H1 (cell line): ENCODE data around the gene HJURP. TPM values are rescaled to one million over a fixed set of nuclear protein-coding genes. Genes with fewer than 3 reads are reported as not detected.

Source experiments
- CTCF ChIA-PET: fragments of 300-600 bp; sonication (Branson Sonifier 250); formaldehyde crosslinking; loops from one replicate; lab custom pipeline; 2021; ENCODE audit not compliant: partially characterized antibody; lab: Charles Lee
- POLR2A ChIA-PET: fragments of 300-600 bp; sonication (Branson Sonifier 250); formaldehyde crosslinking; loops from one replicate; lab custom pipeline; 2021; ENCODE audit warnings: inconsistent platforms; ENCODE audit not compliant: partially characterized antibody; lab: Charles Lee
- DNase-seq, 2 experiments: peaks; one replicate each; pipeline versions ENCODE4 v3.0.0 to v3.0.0-alpha.2; 2010 to 2022; ENCODE audit warnings: low spot score in 2 of 2, low read depth in 1 of 2, mixed read lengths in 1 of 2
- FAIRE-seq: peaks from 2 replicates; lab custom pipeline; 2011; peaks lifted over from hg19 to GRCh38; lab: Jason Lieb, UNC
- H2AFZ ChIP-seq: 2 replicates; pipeline ENCODE4 v1.8.1; 2012; ENCODE audit warnings: low read length, inconsistent platforms
- H2AK5ac ChIP-seq: 2 replicates; pipeline ENCODE4 v1.6.1; 2013; ENCODE audit warnings: low read depth, low read length
- H2BK120ac ChIP-seq: replicated peaks from 2 replicates; pipeline ENCODE3; 2013; ENCODE audit warnings: low read depth, low read length, inconsistent platforms
- H2BK12ac ChIP-seq: 2 replicates; pipeline ENCODE4 v1.6.1; 2013; ENCODE audit warnings: low read depth, low read length
- H2BK15ac ChIP-seq: 2 replicates; pipeline ENCODE4 v1.6.1; 2013; ENCODE audit warnings: low read length
- H2BK20ac ChIP-seq: 2 replicates; pipeline ENCODE4 v1.6.1; 2013; ENCODE audit warnings: low read length
- H2BK5ac ChIP-seq: 2 replicates; pipeline ENCODE4 v1.6.1; 2013; ENCODE audit warnings: low read depth, low read length
- H3K14ac ChIP-seq: 2 replicates; pipeline ENCODE4 v1.6.1; 2013; ENCODE audit warnings: inconsistent platforms; ENCODE audit not compliant: insufficient read length
- H3K18ac ChIP-seq: 2 replicates; pipeline ENCODE4 v1.6.1; 2013; ENCODE audit warnings: low read length; ENCODE audit errors: extremely low read depth
- H3K23ac ChIP-seq: 2 replicates; pipeline ENCODE4 v1.6.1; 2013; ENCODE audit warnings: inconsistent platforms; ENCODE audit not compliant: insufficient read length
- H3K23me2 ChIP-seq: 2 replicates; pipeline ENCODE4 v1.6.1; 2013; ENCODE audit warnings: low read depth, low read length
- H3K27ac ChIP-seq: 2 replicates; pipeline ENCODE4 v1.6.1; 2011; ENCODE audit warnings: low read depth, low read length, inconsistent platforms
- H3K27me3 ChIP-seq, 4 experiments: replicated peaks in 1 of 4; 1 replicate in 1 of 4; 2 replicates in 3 of 4; pipeline versions ENCODE4 v1.6.1 to v1.8.1; 2011 to 2013; ENCODE audit warnings: low read length in 3 of 4, mild to moderate bottlenecking in 3 of 4, inconsistent platforms in 2 of 4, mixed read lengths in 2 of 4, moderate library complexity in 1 of 4; ENCODE audit not compliant: control insufficient read depth in 3 of 4, insufficient read depth in 3 of 4; ENCODE audit errors: extremely low read depth in 1 of 4
- H3K36me3 ChIP-seq, 4 experiments: 2 replicates each; pipeline versions ENCODE4 v1.6.1 to v1.8.1; 2011 to 2013; ENCODE audit warnings: mild to moderate bottlenecking in 4 of 4, low read length in 3 of 4, moderate library complexity in 2 of 4, control low read depth in 1 of 4, inconsistent platforms in 1 of 4; ENCODE audit not compliant: insufficient read depth in 4 of 4, control insufficient read depth in 2 of 4
- H3K4ac ChIP-seq: replicated peaks from 2 replicates; pipeline ENCODE3; 2013; ENCODE audit warnings: low read length, low read depth, mixed read lengths, inconsistent platforms; ENCODE audit not compliant: insufficient read length
- H3K4me1 ChIP-seq, 4 experiments: replicated peaks in 1 of 4; 1 replicate in 1 of 4; 2 replicates in 3 of 4; pipeline versions ENCODE4 v1.6.1 to v1.8.1; 2011 to 2013; ENCODE audit warnings: low read length in 3 of 4, inconsistent platforms in 2 of 4, mixed read lengths in 1 of 4; ENCODE audit not compliant: insufficient read depth in 4 of 4, control insufficient read depth in 3 of 4
- H3K4me2 ChIP-seq, 2 experiments: 2 replicates each; pipeline versions ENCODE4 v1.6.1 to v1.8.1; 2011 to 2013; ENCODE audit warnings: low read depth in 2 of 2, low read length in 2 of 2, control low read depth in 1 of 2, inconsistent platforms in 1 of 2, mild to moderate bottlenecking in 1 of 2; ENCODE audit not compliant: insufficient read depth in 1 of 2
- H3K4me3 ChIP-seq, 4 experiments: fragments of 200-600, 300-600 bp in 1 of 4; sonication (generic), shearing (Covaris generic), sonication (Bioruptor Twin) in 1 of 4; 2 replicates each; pipeline versions ENCODE4 v1.5.1 to v1.8.1; 2011 to 2016; ENCODE audit warnings: low read length in 4 of 4, low read depth in 3 of 4, control low read depth in 2 of 4, inconsistent platforms in 2 of 4, mild to moderate bottlenecking in 2 of 4, mixed read lengths in 1 of 4, moderate library complexity in 1 of 4; ENCODE audit not compliant: insufficient read depth in 2 of 4; ENCODE audit errors: extremely low read depth in 1 of 4
- H3K56ac ChIP-seq: replicated peaks from 2 replicates; pipeline ENCODE3; 2013; ENCODE audit warnings: low read depth, mild to moderate bottlenecking, mixed read lengths, low read length, inconsistent platforms; ENCODE audit not compliant: insufficient read length
- H3K79me1 ChIP-seq: 2 replicates; pipeline ENCODE4 v1.6.1; 2013; ENCODE audit warnings: low read depth, low read length, control low read depth
- H3K79me2 ChIP-seq, 2 experiments: 2 replicates each; pipeline versions ENCODE4 v1.6.1 to v1.8.1; 2012 to 2013; ENCODE audit warnings: low read length in 2 of 2, mild to moderate bottlenecking in 2 of 2, inconsistent platforms in 1 of 2; ENCODE audit not compliant: insufficient read depth in 2 of 2, control insufficient read depth in 1 of 2
- H3K9ac ChIP-seq, 4 experiments: replicated peaks in 1 of 4; 1 replicate in 1 of 4; 2 replicates in 3 of 4; pipeline versions ENCODE4 v1.6.1 to v1.8.1; 2011 to 2013; ENCODE audit warnings: low read depth in 3 of 4, low read length in 3 of 4, control low read depth in 2 of 4, mild to moderate bottlenecking in 2 of 4, moderate library complexity in 2 of 4, inconsistent platforms in 1 of 4; ENCODE audit errors: extremely low read depth in 1 of 4
- H3K9me3 ChIP-seq, 2 experiments: 2 replicates each; pipeline versions ENCODE4 v1.6.1 to v1.8.1; 2012 to 2013; ENCODE audit warnings: mild to moderate bottlenecking in 2 of 2, moderate library complexity in 2 of 2, control low read depth in 1 of 2, inconsistent platforms in 1 of 2, low read depth in 1 of 2, low read length in 1 of 2, mixed read lengths in 1 of 2; ENCODE audit not compliant: insufficient read depth in 2 of 2
- H4K20me1 ChIP-seq, 2 experiments: replicated peaks in 1 of 2; 2 replicates each; pipeline versions ENCODE3 to v1.8.1; 2011 to 2013; ENCODE audit warnings: inconsistent platforms in 2 of 2, low read length in 2 of 2, mild to moderate bottlenecking in 1 of 2; ENCODE audit not compliant: insufficient read depth in 2 of 2, control insufficient read depth in 1 of 2
- H4K5ac ChIP-seq: 2 replicates; pipeline ENCODE4 v1.6.1; 2013; ENCODE audit warnings: low read length, low read depth, mixed read lengths, inconsistent platforms; ENCODE audit not compliant: insufficient read length
- H4K8ac ChIP-seq: 2 replicates; pipeline ENCODE4 v1.8.0; 2013; ENCODE audit warnings: mild to moderate bottlenecking, moderate library complexity, low read length, inconsistent platforms; ENCODE audit not compliant: insufficient read depth; ENCODE audit errors: extremely low read depth
- H4K91ac ChIP-seq: replicated peaks from 2 replicates; pipeline ENCODE3; 2013; ENCODE audit warnings: low read length, mixed read lengths, inconsistent platforms; ENCODE audit not compliant: insufficient read length
- CTCF ChIP-seq, 3 experiments: IDR thresholded peaks; 1 replicate in 2 of 3; 2 replicates in 1 of 3; pipeline versions ENCODE4 v1.5.1 to v1.6.1; 2011; ENCODE audit warnings: low read length in 3 of 3, mild to moderate bottlenecking in 3 of 3, inconsistent platforms in 2 of 3, low read depth in 1 of 3, moderate library complexity in 1 of 3; ENCODE audit not compliant: insufficient read depth in 1 of 3; ENCODE audit errors: control extremely low read depth in 1 of 3
- GABPA ChIP-seq: IDR thresholded peaks from 2 replicates; pipeline ENCODE4 v1.6.1; 2011; ENCODE audit warnings: mild to moderate bottlenecking, low read length, moderate library complexity, borderline replicate concordance; ENCODE audit not compliant: insufficient read depth
- POU5F1 ChIP-seq: IDR thresholded peaks from 2 replicates; pipeline ENCODE4 v1.6.1; 2011; ENCODE audit warnings: low read depth, mild to moderate bottlenecking, low read length, moderate library complexity
- TAF1 ChIP-seq: IDR thresholded peaks from 2 replicates; pipeline ENCODE4 v1.6.1; 2011; ENCODE audit warnings: mild to moderate bottlenecking, low read depth, low read length
- WGBS, 2 experiments: shearing (Covaris generic) in 1 of 2; methylation state at CpG; one replicate each; pipeline versions ENCODE4 v1.1.6 to v1.1.7; 2013 to 2015; ENCODE audit warnings: low lambda C conversion rate in 2 of 2, mixed read lengths in 2 of 2, inconsistent platforms in 1 of 2, low coverage in 1 of 2, missing lambda C conversion rate in 1 of 2; ENCODE audit not compliant: insufficient replicate concordance in 2 of 2, insufficient coverage in 1 of 2, insufficient read length in 1 of 2; ENCODE audit errors: extremely low coverage in 1 of 2, missing lambda C conversion rate in 1 of 2; 5-methylcytosine and 5-hydroxymethylcytosine counted together
- polyA plus RNA-seq, 7 experiments: library from polyadenylated mRNA; depleted of rRNA in 3 of 7; stranded (reverse) in 5 of 7; unstranded in 2 of 7; fragments of >200 nt in 5 of 7; fragments of 200-250 nt in 2 of 7; gene quantifications; 1 replicate in 5 of 7; 2 replicates in 1 of 7; 4 replicates in 1 of 7; pipeline versions ENCODE4 v1.2.1 to v1.2.3, GENCODE V29; 2011 to 2013; ENCODE audit warnings: missing spikeins in 2 of 7, mixed read lengths in 2 of 7
- total RNA-seq: library from RNA; stranded (reverse); fragmentation: NEBNext Ultra II Directional; extraction: Animal tissue kit (Norgen Biotek cat#: 25700); gene quantifications from 2 replicates; pipeline ENCODE4 v1.2.1, GENCODE V29; 2021

The HJURP gene
- total and polyA plus RNA-seq, 2 of the 8 experiments (the other 6 are each of a cell fraction or from before 2014, with no cell fraction given) = 49.3 to 60.5 TPM

GRCh38 chr2:233791883-233792329 is 62.4 kb downstream of the HJURP start:
- Histone ChIP-seq H3K4me1 (no peaks in the 10 kb centered on the region), H2BK20ac (no peak overlapping the region), H3K79me1 (no peaks in the 10 kb centered on the region), H2BK5ac (no peak overlapping the region), H2BK12ac (no peak overlapping the region), H4K20me1 (no peaks in the 10 kb centered on the region), H4K5ac (no peak overlapping the region), H3K4me2 (no peak overlapping the region), H3K9me3 (peaks cover 0 to 5% of the 10 kb centered on the region in 2 experiments; a peak in 1 of 4 replicates), H2AFZ (no peak overlapping the region), H3K9ac (no peak overlapping the region), H3K27me3 (no peaks in the 10 kb centered on the region), H3K56ac (no peak overlapping the region), H3K23me2 (no peaks in the 10 kb centered on the region), H2AK5ac (no peak overlapping the region), H2BK15ac (no peak overlapping the region), H3K36me3 (no peaks in the 10 kb centered on the region), H3K18ac (no peak overlapping the region), H4K91ac (no peak overlapping the region), H3K14ac (no peak overlapping the region), H3K27ac (no peak overlapping the region), H2BK120ac (no peak overlapping the region), H3K4ac (no peak overlapping the region), H4K8ac (no peak overlapping the region), H3K4me3 (no peak overlapping the region), H3K79me2 (no peaks in the 10 kb centered on the region), H3K23ac (no peak overlapping the region)
- FAIRE-seq = no peak
- 88% methylated on average over 9 of the region's 9 CpGs; no CpG with 5 or more reads in 1 of the 2 experiments for WGBS, 2 experiments
- ChIA-PET CTCF (interaction anchor here (0.7 kb wide), 1 partner anchor 36 kb away, joined by 3 read pairs; no protein-coding TSS in a partner anchor), POLR2A (interaction anchor here (1.4 kb wide), 1 partner anchor 62 kb away, joined by 3 read pairs; the partner anchor contains the start of gene HJURP)
- TF ChIP-seq TAF1 = no peak
- TF ChIP-seq CTCF (IDR thresholded peaks at IDR 0.05; ENCODE audit: control extremely low read depth in 1 of 3, insufficient read depth in 1 of 3, low read depth in 1 of 3, low read length in 3 of 3) = no peak
- no peak for TF ChIP-seq GABPA
- no peak for TF ChIP-seq POU5F1
- peak in 1 of 2 experiments; percentile 17 for DNase-seq
